Activated naive CD8-positive, alpha-beta T cell treated with anti-CD3 and anti-CD28 coated beads, Interleukin-2, amount 50 U/mL, for 24 hours (primary cell): ENCODE measurements around the gene JSRP1.

Experiments
- ATAC-seq: fragments of 150-1000 bp; cut with Tn5 transposase; one replicate; pipeline ENCODE4 v1.10.0; 2021
- DNase-seq: peaks from one replicate; pipeline ENCODE4 v3.0.0; 2021
- H3K27ac Mint-ChIP-seq: one replicate; pipeline ENCODE4 v1.8.0; 2021; ENCODE audit warnings: mild to moderate bottlenecking, mixed read lengths
- H3K27me3 Mint-ChIP-seq: one replicate; pipeline ENCODE4 v1.8.0; 2021; ENCODE audit warnings: mixed read lengths
- H3K36me3 Mint-ChIP-seq: one replicate; pipeline ENCODE4 v1.8.0; 2021; ENCODE audit warnings: low read depth, mixed read lengths
- H3K4me1 Mint-ChIP-seq: one replicate; pipeline ENCODE4 v1.8.0; 2021; ENCODE audit warnings: mixed read lengths
- H3K4me3 Mint-ChIP-seq: one replicate; pipeline ENCODE4 v1.8.0; 2021; ENCODE audit warnings: mild to moderate bottlenecking, moderate library complexity, mixed read lengths
- H3K9me3 Mint-ChIP-seq: one replicate; pipeline ENCODE4 v1.8.0; 2021; ENCODE audit warnings: mixed read lengths

Gene JSRP1

DNA sequence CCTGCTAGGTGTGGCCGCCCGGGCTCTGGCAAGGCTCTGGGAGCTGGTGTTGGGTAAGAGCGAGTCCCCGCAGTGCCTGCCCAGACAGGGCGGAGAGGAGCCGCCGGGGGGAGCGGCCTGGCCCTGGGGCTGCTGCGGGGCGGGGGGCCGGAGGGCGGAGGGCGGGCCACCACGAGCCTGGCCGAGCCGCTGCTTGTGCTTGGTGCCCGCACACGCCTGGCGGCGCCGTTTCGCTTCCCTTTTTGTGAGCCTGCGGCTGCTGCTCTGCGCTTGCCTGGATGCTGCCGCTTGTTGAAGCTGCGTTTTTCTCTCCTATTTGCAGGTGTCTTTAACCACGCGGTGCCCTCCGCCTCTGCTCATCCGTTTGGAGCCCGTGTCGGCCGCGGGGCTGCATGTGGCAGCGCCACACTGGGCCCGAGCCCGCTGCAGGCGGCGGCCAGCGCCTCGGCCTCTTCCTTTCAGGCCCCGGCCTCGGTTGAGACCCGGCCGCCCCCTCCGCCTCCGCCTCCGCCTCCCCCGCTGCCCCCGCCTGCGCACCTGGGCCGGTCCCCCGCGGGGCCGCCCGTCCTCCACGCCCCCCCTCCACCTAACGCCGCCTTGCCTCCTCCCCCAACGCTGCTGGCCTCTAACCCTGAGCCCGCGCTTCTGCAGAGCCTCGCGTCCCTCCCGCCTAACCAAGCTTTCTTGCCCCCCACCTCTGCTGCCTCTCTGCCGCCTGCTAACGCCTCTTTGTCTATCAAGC lies 28.6 kb downstream of the JSRP1 start:
- peaks cover 29% of the 10 kb centered on the region for H3K36me3 Mint-ChIP-seq
- H3K27ac Mint-ChIP-seq = no peak overlapping the region
- ATAC-seq = no peak

GRCh38 chr19:2226840-2227360 lies 29.3 kb downstream of the JSRP1 start:
- H3K4me1 Mint-ChIP-seq = peaks cover 9% of the 10 kb centered on the region
- H3K9me3 Mint-ChIP-seq = no peaks in the 10 kb centered on the region
- H3K27ac Mint-ChIP-seq = no peak overlapping the region
- DNase-seq = no peak
- peaks cover 27% of the 10 kb centered on the region for H3K36me3 Mint-ChIP-seq
- no peak for ATAC-seq
- H3K27me3 Mint-ChIP-seq = no peaks in the 10 kb centered on the region
- no peak overlapping the region for H3K4me3 Mint-ChIP-seq

More for the DNA sequence above, 28.6 kb downstream of the JSRP1 start:
- Mint-ChIP-seq H3K27me3 (no peaks in the 10 kb centered on the region), H3K4me1 (peaks cover 9% of the 10 kb centered on the region), H3K4me3 (no peak overlapping the region), H3K9me3 (no peaks in the 10 kb centered on the region)
- no peak for DNase-seq

DNA sequence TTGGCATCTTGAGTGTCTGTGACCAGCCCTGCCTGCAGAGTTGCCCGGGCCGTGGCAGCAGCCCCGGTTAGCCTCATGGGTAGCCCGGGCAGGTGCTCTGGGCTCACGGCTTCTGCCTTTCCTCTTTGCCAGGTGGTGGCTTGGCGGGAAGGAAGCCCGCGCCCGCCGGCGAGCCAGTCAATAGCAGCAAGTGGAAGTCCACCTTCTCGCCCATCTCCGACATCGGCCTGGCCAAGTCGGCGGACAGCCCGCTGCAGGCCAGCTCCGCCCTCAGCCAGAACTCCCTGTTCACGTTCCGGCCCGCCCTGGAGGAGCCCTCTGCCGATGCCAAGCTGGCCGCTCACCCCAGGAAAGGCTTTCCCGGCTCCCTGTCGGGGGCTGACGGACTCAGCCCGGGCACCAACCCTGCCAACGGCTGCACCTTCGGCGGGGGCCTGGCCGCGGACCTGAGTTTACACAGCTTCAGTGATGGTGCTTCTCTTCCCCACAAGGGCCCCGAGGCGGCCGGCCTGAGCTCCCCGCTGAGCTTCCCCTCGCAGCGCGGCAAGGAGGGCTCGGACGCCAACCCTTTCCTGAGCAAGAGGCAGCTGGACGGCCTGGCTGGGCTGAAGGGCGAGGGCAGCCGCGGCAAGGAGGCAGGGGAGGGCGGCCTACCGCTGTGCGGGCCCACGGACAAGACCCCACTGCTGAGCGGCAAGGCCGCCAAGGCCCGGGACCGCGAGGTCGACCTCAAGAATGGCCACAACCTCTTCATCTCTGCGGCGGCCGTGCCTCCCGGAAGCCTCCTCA lies 30.0 kb downstream of the JSRP1 start:
- Mint-ChIP-seq H3K36me3 (peaks cover 24% of the 10 kb centered on the region), H3K4me3 (no peak overlapping the region), H3K4me1 (peaks cover 9% of the 10 kb centered on the region), H3K27me3 (no peaks in the 10 kb centered on the region), H3K27ac (no peak overlapping the region), H3K9me3 (no peaks in the 10 kb centered on the region)
- DNase-seq (no peak), ATAC-seq (no peak)

DNA sequence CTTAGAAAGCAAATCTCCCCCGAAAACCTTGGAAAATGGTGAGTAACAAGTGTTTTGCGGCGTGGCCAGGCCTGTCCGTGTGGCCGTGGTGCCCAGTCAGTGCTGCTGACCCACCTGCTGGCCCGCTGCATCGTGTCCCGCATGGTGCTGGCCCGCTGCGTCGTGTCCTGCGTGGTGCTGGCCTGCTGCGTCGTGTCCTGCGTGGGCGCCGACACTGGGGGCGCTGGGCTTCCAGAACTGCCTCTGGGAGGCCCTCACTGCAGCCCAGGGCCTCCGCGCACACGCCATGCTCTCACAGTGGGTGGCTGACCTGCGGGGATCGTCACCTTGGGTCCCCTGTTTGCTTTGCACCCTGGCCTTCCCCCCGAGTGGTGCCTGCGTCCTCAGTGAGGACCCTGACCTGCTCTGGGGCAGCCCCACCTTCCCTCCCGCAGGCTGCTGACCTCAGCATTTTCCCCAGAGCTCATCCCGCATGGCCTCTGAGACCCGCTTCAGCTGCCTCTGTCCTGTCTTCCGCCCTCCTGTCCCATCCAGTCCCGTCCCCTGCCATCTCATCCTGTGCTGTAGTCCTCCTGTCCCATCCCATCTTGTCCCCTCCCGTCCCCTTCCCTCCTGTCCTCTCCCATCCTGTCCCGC lies 30.7 kb downstream of the JSRP1 start:
- no peaks in the 10 kb centered on the region for H3K27me3 Mint-ChIP-seq
- H3K36me3 Mint-ChIP-seq = peaks cover 28% of the 10 kb centered on the region
- no peak overlapping the region for H3K4me3 Mint-ChIP-seq
- H3K9me3 Mint-ChIP-seq = no peaks in the 10 kb centered on the region
- H3K27ac Mint-ChIP-seq = no peak overlapping the region
- ATAC-seq (no peak), DNase-seq (no peak)
- peaks cover 9% of the 10 kb centered on the region for H3K4me1 Mint-ChIP-seq

DNA sequence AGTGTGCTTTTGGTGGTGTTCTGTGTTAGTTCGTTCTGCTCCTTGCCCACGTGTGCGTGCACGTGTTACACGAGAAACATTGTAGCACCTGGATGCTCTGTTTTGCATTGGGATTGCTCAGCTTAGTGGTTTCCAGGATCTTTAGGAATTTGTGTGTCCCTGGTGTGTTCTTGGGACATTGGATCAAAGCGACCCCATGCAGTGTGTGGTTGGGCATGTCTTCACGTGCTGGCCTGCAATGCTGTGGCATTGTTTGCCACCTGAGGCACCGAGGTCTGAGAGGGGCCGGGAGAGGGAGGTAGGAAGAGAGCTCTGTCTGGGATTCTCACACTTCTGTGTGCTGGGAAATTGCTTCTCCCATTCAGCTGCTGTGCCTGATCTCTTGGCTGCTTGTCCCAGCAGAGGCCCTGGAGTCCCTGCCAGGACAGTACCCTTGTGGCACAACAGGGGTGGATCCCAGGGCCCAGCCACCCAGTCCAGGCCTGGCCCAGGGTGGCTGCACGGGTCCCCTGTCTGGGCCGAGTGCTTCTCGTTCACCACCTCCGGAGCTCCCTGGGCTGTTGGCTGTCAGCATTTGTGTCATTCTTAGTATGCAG lies 31.4 kb downstream of the JSRP1 start:
- no peaks in the 10 kb centered on the region for H3K27me3 Mint-ChIP-seq
- H3K9me3 Mint-ChIP-seq = no peaks in the 10 kb centered on the region
- DNase-seq = no peak
- peaks cover 9% of the 10 kb centered on the region for H3K4me1 Mint-ChIP-seq
- peaks cover 33% of the 10 kb centered on the region for H3K36me3 Mint-ChIP-seq
- peak overlapping the region; percentile 16 for H3K27ac Mint-ChIP-seq
- H3K4me3 Mint-ChIP-seq = no peak overlapping the region
- ATAC-seq = no peak

DNA sequence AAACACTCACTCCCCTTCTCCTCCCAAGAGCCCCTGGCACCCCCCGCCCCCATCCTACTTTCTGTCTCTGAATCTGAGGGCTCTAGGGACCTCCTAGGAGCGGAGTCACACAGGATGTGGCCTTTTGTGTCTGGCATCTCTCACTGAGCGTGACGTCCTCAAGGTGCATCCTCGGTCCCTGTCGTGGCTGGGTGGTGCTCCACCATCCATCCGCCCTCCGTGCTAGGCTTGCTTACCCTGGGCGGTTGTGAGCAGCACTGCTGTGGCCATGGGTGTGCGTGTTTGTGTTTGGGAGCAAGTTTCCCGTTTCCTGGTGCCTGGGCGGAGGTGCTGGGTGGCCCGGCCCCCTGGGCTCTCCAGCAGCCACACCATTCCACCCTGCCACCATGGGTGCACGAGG lies 32.3 kb downstream of the JSRP1 start:
- H3K4me3 Mint-ChIP-seq = no peak overlapping the region
- H3K27me3 Mint-ChIP-seq = no peaks in the 10 kb centered on the region
- ATAC-seq (peak; percentile 41), DNase-seq (no peak)
- peaks cover 34% of the 10 kb centered on the region for H3K36me3 Mint-ChIP-seq
- H3K4me1 Mint-ChIP-seq = peaks cover 9% of the 10 kb centered on the region
- H3K27ac Mint-ChIP-seq = peak overlapping the region; percentile 42
- no peaks in the 10 kb centered on the region for H3K9me3 Mint-ChIP-seq

DNA sequence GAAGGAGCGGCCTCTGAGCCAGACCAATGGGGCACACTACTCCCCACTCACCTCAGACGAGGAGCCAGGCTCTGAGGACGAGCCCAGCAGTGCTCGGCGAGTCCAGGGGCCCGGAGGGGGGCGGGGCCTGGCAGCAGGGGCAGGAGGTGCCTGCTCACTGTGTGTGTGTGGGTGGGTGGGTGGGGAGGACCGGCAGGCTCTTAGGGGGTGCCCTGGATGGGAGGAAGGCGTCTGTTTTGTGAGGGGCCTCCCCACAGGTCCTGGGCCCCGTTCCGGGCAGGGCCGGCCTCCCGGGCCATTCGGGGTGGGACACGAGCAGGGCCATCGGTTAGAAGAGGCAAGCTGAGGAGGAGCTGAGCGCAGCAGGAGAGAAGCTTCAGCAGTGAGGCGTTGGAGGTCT lies 32.8 kb downstream of the JSRP1 start:
- Mint-ChIP-seq H3K4me3 (no peak overlapping the region), H3K27me3 (no peaks in the 10 kb centered on the region), H3K27ac (peak overlapping the region; percentile 42), H3K4me1 (peaks cover 9% of the 10 kb centered on the region), H3K36me3 (peaks cover 32% of the 10 kb centered on the region), H3K9me3 (no peaks in the 10 kb centered on the region)
- DNase-seq (no peak), ATAC-seq (no peak)

DNA sequence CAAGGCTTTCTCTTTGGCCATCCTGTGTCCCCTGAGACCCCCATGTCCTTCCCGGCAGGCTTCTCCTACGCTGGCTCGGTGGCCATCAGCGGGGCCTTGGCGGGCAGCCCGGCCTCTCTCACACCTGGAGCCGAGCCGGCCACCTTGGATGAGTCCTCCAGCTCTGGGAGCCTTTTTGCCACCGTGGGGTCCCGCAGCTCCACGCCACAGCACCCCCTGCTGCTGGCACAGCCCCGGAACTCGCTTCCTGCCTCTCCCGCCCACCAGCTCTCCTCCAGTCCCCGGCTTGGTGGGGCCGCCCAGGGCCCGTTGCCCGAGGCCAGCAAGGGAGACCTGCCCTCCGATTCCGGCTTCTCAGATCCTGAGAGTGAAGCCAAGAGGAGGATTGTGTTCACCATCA lies 34.3 kb downstream of the JSRP1 start:
- H3K27ac Mint-ChIP-seq = no peak overlapping the region
- H3K27me3 Mint-ChIP-seq = no peaks in the 10 kb centered on the region
- H3K4me1 Mint-ChIP-seq = peaks cover 9% of the 10 kb centered on the region
- H3K36me3 Mint-ChIP-seq = peaks cover 34% of the 10 kb centered on the region
- no peak for ATAC-seq
- H3K4me3 Mint-ChIP-seq = no peak overlapping the region
- no peaks in the 10 kb centered on the region for H3K9me3 Mint-ChIP-seq
- no peak for DNase-seq

DNA sequence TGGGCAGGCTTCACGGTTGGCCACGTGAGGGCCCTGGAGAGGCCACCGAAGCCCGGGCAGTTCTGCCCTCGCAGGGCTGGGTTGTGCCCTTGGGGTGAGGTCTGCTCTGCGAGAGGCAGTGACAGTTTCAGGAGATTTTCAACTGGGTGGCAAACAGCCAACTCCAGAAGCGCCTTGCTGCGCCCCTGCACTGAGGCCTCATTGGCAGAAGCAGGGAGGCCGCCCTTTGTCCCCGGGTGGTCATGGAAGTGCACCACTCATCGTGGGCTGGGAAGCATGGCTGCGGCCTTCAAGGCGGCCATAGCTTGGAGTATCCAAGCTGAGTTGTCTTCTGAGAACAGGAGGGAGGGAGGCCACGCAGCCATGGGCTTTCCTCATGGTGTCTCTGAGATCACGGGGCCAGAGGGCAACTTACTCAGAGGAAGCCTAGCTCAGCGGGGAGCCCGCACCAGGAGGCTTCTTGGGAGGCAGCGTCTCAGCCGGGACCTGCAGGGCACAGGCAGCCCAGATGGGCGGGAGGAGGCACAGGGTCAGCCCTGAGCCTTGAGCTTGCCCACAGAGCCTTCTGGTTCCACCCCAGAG lies 34.9 kb downstream of the JSRP1 start:
- Mint-ChIP-seq H3K4me3 (no peak overlapping the region), H3K36me3 (peaks cover 35% of the 10 kb centered on the region), H3K9me3 (no peaks in the 10 kb centered on the region), H3K27me3 (no peaks in the 10 kb centered on the region), H3K27ac (peak overlapping the region; percentile 54), H3K4me1 (peaks cover 9% of the 10 kb centered on the region)
- no peak for ATAC-seq
- no peak for DNase-seq

- H3K36me3 Mint-ChIP-seq = peaks cover 38% of the 10 kb centered on the region
- no peak overlapping the region for H3K4me3 Mint-ChIP-seq
- DNase-seq (no peak), ATAC-seq (no peak)
- no peak overlapping the region for H3K27ac Mint-ChIP-seq
- no peaks in the 10 kb centered on the region for H3K27me3 Mint-ChIP-seq
- H3K9me3 Mint-ChIP-seq = no peaks in the 10 kb centered on the region
- H3K4me1 Mint-ChIP-seq = peaks cover 8% of the 10 kb centered on the region
These were observed 36.5 kb downstream of the JSRP1 start for GRCh38 chr19:2219726-2220125.

- Mint-ChIP-seq H3K27me3 (no peaks in the 10 kb centered on the region), H3K9me3 (no peaks in the 10 kb centered on the region), H3K27ac (no peak overlapping the region), H3K4me1 (peaks cover 3% of the 10 kb centered on the region), H3K36me3 (peaks cover 33% of the 10 kb centered on the region), H3K4me3 (no peak overlapping the region)
- no peak for ATAC-seq
- no peak for DNase-seq
These were observed 38.6 kb downstream of the JSRP1 start for GRCh38 chr19:2217591-2217990.

DNA sequence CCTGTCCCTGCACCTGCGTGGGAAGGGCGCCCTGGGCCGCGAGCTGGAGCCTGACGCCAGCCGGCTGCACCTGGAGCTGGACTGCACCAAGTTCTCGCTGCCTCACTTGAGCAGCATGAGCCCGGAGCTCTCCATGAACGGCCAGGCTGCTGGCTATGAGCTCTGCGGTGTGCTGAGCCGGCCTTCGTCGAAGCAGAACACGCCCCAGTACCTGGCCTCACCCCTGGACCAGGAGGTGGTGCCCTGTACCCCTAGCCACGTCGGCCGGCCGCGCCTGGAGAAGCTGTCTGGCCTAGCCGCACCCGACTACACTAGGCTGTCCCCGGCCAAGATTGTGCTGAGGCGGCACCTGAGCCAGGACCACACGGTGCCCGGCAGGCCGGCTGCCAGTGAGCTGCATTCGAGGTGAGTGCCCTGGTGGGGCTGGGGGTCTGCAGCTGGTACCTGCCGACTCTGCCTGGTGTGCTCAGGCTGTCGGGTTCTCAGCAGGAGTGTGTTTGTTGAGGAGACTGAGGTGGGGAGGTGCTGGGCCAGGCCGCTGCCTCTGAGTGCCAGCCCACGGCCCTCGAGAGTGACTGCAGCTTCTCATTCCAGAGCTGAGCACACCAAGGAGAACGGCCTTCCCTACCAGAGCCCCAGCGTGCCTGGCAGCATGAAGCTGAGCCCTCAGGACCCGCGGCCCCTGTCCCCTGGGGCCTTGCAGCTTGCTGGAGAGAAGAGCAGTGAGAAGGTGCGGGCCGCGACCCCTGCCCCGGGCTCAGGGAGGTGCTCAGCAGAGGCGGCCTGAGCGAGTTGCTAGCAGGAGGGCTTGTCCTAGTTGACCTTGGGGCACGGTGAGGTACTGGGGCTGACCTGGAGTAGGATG lies 39.6 kb downstream of the JSRP1 start:
- peaks cover 3% of the 10 kb centered on the region for H3K4me1 Mint-ChIP-seq
- no peak for ATAC-seq
- H3K9me3 Mint-ChIP-seq = no peaks in the 10 kb centered on the region
- no peak for DNase-seq
- no peak overlapping the region for H3K4me3 Mint-ChIP-seq
- H3K36me3 Mint-ChIP-seq = peaks cover 40% of the 10 kb centered on the region
- H3K27me3 Mint-ChIP-seq = no peaks in the 10 kb centered on the region
- H3K27ac Mint-ChIP-seq = peak overlapping the region; percentile 73

- H3K9me3 Mint-ChIP-seq = no peaks in the 10 kb centered on the region
- peak overlapping the region; percentile 8 for H3K27ac Mint-ChIP-seq
- ATAC-seq (no peak), DNase-seq (no peak)
- peaks cover 39% of the 10 kb centered on the region for H3K36me3 Mint-ChIP-seq
- no peaks in the 10 kb centered on the region for H3K27me3 Mint-ChIP-seq
- H3K4me3 Mint-ChIP-seq = no peak overlapping the region
- H3K4me1 Mint-ChIP-seq = peaks cover 3% of the 10 kb centered on the region
These were observed 40.9 kb downstream of the JSRP1 start for GRCh38 chr19:2215281-2215751.
